IPS DF 6.9 (cell line): ENCODE measurements around the gene AGO1.
"Not testable (repeated sequence)": the region's sequence is repeated elsewhere in the genome, so short reads cannot be mapped to it uniquely, and the experiment has no call there.

Experiments
- DNase-seq: peaks from one replicate; pipeline ENCODE4 v3.0.0-alpha.2; 2013; ENCODE audit warnings: low read depth, low spot score
- H3K27ac ChIP-seq: one replicate; pipeline ENCODE4 v1.5.1; 2013; ENCODE audit warnings: low read length, control low read depth
- H3K27me3 ChIP-seq: 2 replicates; pipeline ENCODE4 v1.6.1; 2013; ENCODE audit warnings: mild to moderate bottlenecking, low read length; ENCODE audit not compliant: control insufficient read depth, insufficient read depth
- H3K36me3 ChIP-seq: 2 replicates; pipeline ENCODE4 v1.6.1; 2013; ENCODE audit warnings: low read length; ENCODE audit not compliant: control insufficient read depth, insufficient read depth
- H3K4me1 ChIP-seq: 2 replicates; pipeline ENCODE4 v1.6.1; 2013; ENCODE audit warnings: low read length; ENCODE audit not compliant: control insufficient read depth, insufficient read depth
- H3K4me3 ChIP-seq: 2 replicates; pipeline ENCODE4 v1.5.1; 2013; ENCODE audit warnings: mild to moderate bottlenecking, low read length
- H3K9me3 ChIP-seq: 2 replicates; pipeline ENCODE4 v1.6.1; 2013; ENCODE audit warnings: low read length, inconsistent platforms; ENCODE audit not compliant: control insufficient read depth, insufficient read depth
- WGBS: extraction: QIAGEN DNeasy Blood & Tissue Kit; methylation state at CpG from one replicate; pipeline ENCODE4 v1.1.7; 2013; ENCODE audit warnings: mixed read lengths, missing lambda C conversion rate; ENCODE audit not compliant: insufficient read length, insufficient coverage; 5-methylcytosine and 5-hydroxymethylcytosine counted together

The AGO1 gene

GRCh38 chr1:35932158-35932636, 49.2 kb downstream of the AGO1 start:
- Histone ChIP-seq H3K27ac (no peak overlapping the region), H3K4me3 (peak overlapping the region; percentile 72; the same call in 1 of the 2 replicates), H3K36me3 (no peaks in the 10 kb centered on the region), H3K9me3 (no peaks in the 10 kb centered on the region), H3K27me3 (no peaks in the 10 kb centered on the region), H3K4me1 (no peaks in the 10 kb centered on the region)
- no CpG with 5 or more reads among the region's 7 CpGs for WGBS
- DNase-seq = no peak

GRCh38 chr1:35932941-35933340, 49.9 kb downstream of the AGO1 start:
- H3K9me3 ChIP-seq = no peaks in the 10 kb centered on the region
- no peak overlapping the region for H3K4me3 ChIP-seq
- H3K36me3 ChIP-seq = no peaks in the 10 kb centered on the region
- DNase-seq = no peak
- no peak overlapping the region for H3K27ac ChIP-seq
- H3K4me1 ChIP-seq = no peaks in the 10 kb centered on the region
- H3K27me3 ChIP-seq = no peaks in the 10 kb centered on the region

- Histone ChIP-seq H3K36me3 (no peaks in the 10 kb centered on the region), H3K27me3 (no peaks in the 10 kb centered on the region), H3K4me3 (no peak overlapping the region), H3K9me3 (no peaks in the 10 kb centered on the region), H3K27ac (no peak overlapping the region), H3K4me1 (no peaks in the 10 kb centered on the region)
- WGBS = 100% methylated on average over 1 of the region's 2 CpGs
- DNase-seq = no peak
Observed at GRCh38 chr1:35935442-35936388, 52.7 kb downstream of the AGO1 start.

- Histone ChIP-seq H3K9me3 (no peaks in the 10 kb centered on the region), H3K4me3 (no peak overlapping the region), H3K27ac (no peak overlapping the region), H3K4me1 (no peaks in the 10 kb centered on the region), H3K27me3 (no peaks in the 10 kb centered on the region), H3K36me3 (no peaks in the 10 kb centered on the region)
- WGBS = no CpG with 5 or more reads among the region's 3 CpGs
- DNase-seq = no peak
Observed at GRCh38 chr1:35936838-35937237, 53.8 kb downstream of the AGO1 start.

GRCh38 chr1:35939484-35939883, 56.5 kb downstream of the AGO1 start:
- Histone ChIP-seq H3K4me3 (no peak overlapping the region), H3K36me3 (no peaks in the 10 kb centered on the region), H3K9me3 (no peaks in the 10 kb centered on the region), H3K27me3 (no peaks in the 10 kb centered on the region), H3K4me1 (no peaks in the 10 kb centered on the region), H3K27ac (no peak overlapping the region)
- 100% methylated on average over 3 of the region's 3 CpGs for WGBS
- no peak for DNase-seq

- no peak for DNase-seq
- Histone ChIP-seq H3K36me3 (no peaks in the 10 kb centered on the region), H3K27ac (no peak overlapping the region), H3K27me3 (no peaks in the 10 kb centered on the region), H3K4me1 (no peaks in the 10 kb centered on the region; the same call in 1 of the 2 replicates), H3K9me3 (no peaks in the 10 kb centered on the region), H3K4me3 (no peak overlapping the region)
- no CpG with 5 or more reads among the region's 2 CpGs for WGBS
Observed at GRCh38 chr1:35945327-35945726, 62.3 kb downstream of the AGO1 start.

- H3K27me3 ChIP-seq = no peaks in the 10 kb centered on the region
- no CpG with 5 or more reads among the region's 2 CpGs for WGBS
- no peak overlapping the region for H3K27ac ChIP-seq
- no peak overlapping the region for H3K4me3 ChIP-seq
- H3K36me3 ChIP-seq = no peaks in the 10 kb centered on the region
- H3K9me3 ChIP-seq = no peaks in the 10 kb centered on the region
- no peak for DNase-seq
- no peaks in the 10 kb centered on the region; the same call in 1 of the 2 replicates for H3K4me1 ChIP-seq
Observed at GRCh38 chr1:35947547-35947946, 64.5 kb downstream of the AGO1 start.

- H3K36me3 ChIP-seq = no peaks in the 10 kb centered on the region
Observed at GRCh38 chr1:35958558-35958957, 75.5 kb downstream of the AGO1 start.

GRCh38 chr1:35959304-35959703, 76.3 kb downstream of the AGO1 start:
- no peaks in the 10 kb centered on the region for H3K4me1 ChIP-seq
- no CpG with 5 or more reads among the region's 3 CpGs for WGBS
- no peak overlapping the region for H3K27ac ChIP-seq
- H3K36me3 ChIP-seq = no peaks in the 10 kb centered on the region
- no peaks in the 10 kb centered on the region for H3K9me3 ChIP-seq
- H3K4me3 ChIP-seq = no peak overlapping the region
- H3K27me3 ChIP-seq = no peaks in the 10 kb centered on the region
- DNase-seq = no peak

More at GRCh38 chr1:35958558-35958957, 75.5 kb downstream of the AGO1 start:
- no peak for DNase-seq
- Histone ChIP-seq H3K27ac (no peak overlapping the region), H3K27me3 (no peaks in the 10 kb centered on the region), H3K4me3 (no peak overlapping the region), H3K9me3 (no peaks in the 10 kb centered on the region), H3K4me1 (no peaks in the 10 kb centered on the region)
- WGBS = no CpG with 5 or more reads among the region's 1 CpG

- Histone ChIP-seq H3K4me3 (no peak overlapping the region), H3K9me3 (no peaks in the 10 kb centered on the region)
- WGBS = no CpG with 5 or more reads among the region's 2 CpGs
Observed at GRCh38 chr1:35962952-35963351, 79.9 kb downstream of the AGO1 start.

GRCh38 chr1:35964277-35964676, 81.3 kb downstream of the AGO1 start:
- not testable (repeated sequence) for H3K36me3 ChIP-seq

More at GRCh38 chr1:35962952-35963351, 79.9 kb downstream of the AGO1 start:
- Histone ChIP-seq H3K27ac (no peak overlapping the region), H3K4me1 (no peaks in the 10 kb centered on the region), H3K27me3 (no peaks in the 10 kb centered on the region), H3K36me3 (no peaks in the 10 kb centered on the region)
- no peak for DNase-seq

More at GRCh38 chr1:35964277-35964676, 81.3 kb downstream of the AGO1 start:
- H3K4me3 ChIP-seq, H3K4me1 ChIP-seq, H3K27me3 ChIP-seq, DNase-seq, H3K9me3 ChIP-seq, H3K27ac ChIP-seq: not testable (repeated sequence)
- no CpG with 5 or more reads among the region's 1 CpG for WGBS
